Sciatic nerve (tissue), 1 donor: Measurements from ENCODE around the gene HOXC13. TPM values are rescaled to one million over a fixed set of nuclear protein-coding genes. Genes with fewer than 3 reads are reported as not detected.

Source experiments
- microRNA-seq: library from miRNA; unstranded; fragments of <30 nt; microRNA quantifications from one replicate; pipeline ENCODE4 v1.2.0, GENCODE V29; 2020
- total RNA-seq: library from RNA; stranded (reverse); fragmentation: NEBNext Ultra II Directional; extraction: Animal tissue kit (Norgen Biotek cat#: 25700); gene quantifications from one replicate; pipeline ENCODE4 v1.2.1, GENCODE V29; 2021
- donor health status: DM: no; HTN: no; CAD: no.

Gene HOXC13
- total RNA-seq, 1 donor from 2014 or later, result 0.22 TPM

Small RNA genes lying within 50 kb of the gene (microRNA-seq; reads per million reads assigned to microRNA genes)
- 1,069 reads per million, percentile 81 among the genes with 10 or more reads in this experiment for gene MIR196A2

Other genes with a start within 250 kb of the HOXC13 start
- 206 TPM for gene CALCOCO1, start 211.4 kb upstream of the HOXC13 start, total RNA-seq
- gene CISTR, start 186.9 kb upstream of the HOXC13 start, total RNA-seq, result not detected
- 0.22 TPM for gene HOXC12, start 16.1 kb downstream of the HOXC13 start, total RNA-seq
- 1.2 TPM for gene HOXC11, start 34.3 kb downstream of the HOXC13 start, total RNA-seq
- 4.0 TPM for gene HOTAIR, start 36.1 kb downstream of the HOXC13 start, total RNA-seq
- 17.2 TPM for gene HOXC10, start 46.3 kb downstream of the HOXC13 start, total RNA-seq
- 10.2 TPM for gene HOXC9, start 61.3 kb downstream of the HOXC13 start, total RNA-seq
- 7.0 TPM for gene HOXC8, start 70.2 kb downstream of the HOXC13 start, total RNA-seq
- gene HOXC6, start 89.6 kb downstream of the HOXC13 start, total RNA-seq, result 35.3 TPM
- 5.6 TPM for gene HOXC5, start 94.2 kb downstream of the HOXC13 start, total RNA-seq
- gene HOXC4, start 115.0 kb downstream of the HOXC13 start, total RNA-seq, result 23.6 TPM